K562 (cell line): ENCODE data around the gene ANKRD11. TPM values are rescaled to one million over a fixed set of nuclear protein-coding genes. Genes with fewer than 3 reads are reported as not detected.
A peak's percentile ranks its signal among the peaks of the same experiment; 100 is the strongest.

Experiments used
- CEBPB ChIP-seq: fragments of 450-650 bp; IDR thresholded peaks from 2 replicates; pipeline ENCODE4 v1.6.1; 2016; ENCODE audit warnings: missing genetic modification characterization, missing compliant biosample characterization
- HLTF ChIP-seq: fragments of 450-650 bp; IDR thresholded peaks from 2 replicates; pipeline ENCODE4 v1.6.1; 2016
- MAZ ChIP-seq, 2 experiments: fragments of 450-650 bp in 1 of 2; sonication (generic) in 1 of 2; formaldehyde crosslinking; IDR thresholded peaks in 1 of 2; conservative IDR thresholded peaks in 1 of 2; 2 replicates each; pipeline versions ENCODE4 v1.4.0 to v1.5.0; 2020; ENCODE audit warnings: mild to moderate bottlenecking in 1 of 2, missing genetic modification reagents in 1 of 2
- NFIX ChIP-seq: fragments of 250-450 bp; sonication (Bioruptor Pico); IDR thresholded peaks from 2 replicates; pipeline ENCODE4 v1.4.0; 2020; ENCODE audit warnings: low read depth, mild to moderate bottlenecking, moderate library complexity
- PTTG1 ChIP-seq: fragments of 450-650 bp; IDR thresholded peaks from 2 replicates; pipeline ENCODE4 v1.6.1; 2016; ENCODE audit warnings: low read depth, mild to moderate bottlenecking, missing genetic modification characterization, missing compliant biosample characterization
- SMARCE1 ChIP-seq: fragments of 450-650 bp; IDR thresholded peaks from 2 replicates; pipeline ENCODE4 v1.7.1; 2016; ENCODE audit warnings: mild to moderate bottlenecking
- SRSF9 ChIP-seq: fragments of 200-400 bp; formaldehyde crosslinking; IDR thresholded peaks from 2 replicates; pipeline ENCODE4 v1.6.1; 2017; ENCODE audit warnings: low read depth, low read length, borderline replicate concordance
- ZNF316 ChIP-seq: fragments of 450-650 bp; IDR thresholded peaks from 2 replicates; pipeline ENCODE4 v1.6.1; 2016
- ZNF354B ChIP-seq: fragments of 250-450 bp; sonication (Bioruptor Pico); IDR thresholded peaks from 2 replicates; pipeline ENCODE4 v1.4.0; 2020
- ZNF408 ChIP-seq: fragments of 250-450 bp; sonication (Bioruptor Pico); IDR thresholded peaks from 2 replicates; pipeline ENCODE4 v1.4.0; 2020; ENCODE audit warnings: low read depth, mild to moderate bottlenecking, moderate library complexity
- polyA plus RNA-seq, 8 experiments: library from polyadenylated mRNA; depleted of rRNA in 4 of 8; stranded (reverse) in 5 of 8; unstranded in 3 of 8; fragments of >200 nt; fragmentation: Nextera tagmentation in 2 of 8; fragmentation: Illumina TruSeq in 1 of 8; extraction: Ambion mirVana in 2 of 8; extraction: Trizol in 1 of 8; gene quantifications; 2 replicates each; pipeline versions ENCODE4 v1.2.1 to v1.2.3, GENCODE V29; 2011 to 2014; ENCODE audit warnings: inconsistent platforms in 1 of 8, missing spikeins in 1 of 8
- total RNA-seq, 7 experiments: library from RNA; depleted of rRNA in 6 of 7; stranded (reverse); fragments of >200 nt in 6 of 7; fragmentation: Illumina TruSeq in 2 of 7; extraction: Trizol in 2 of 7; gene quantifications; 2 replicates each; pipeline versions ENCODE4 v1.2.1 to v1.2.3, GENCODE V29; 2011 to 2021; ENCODE audit warnings: low replicate concordance in 1 of 7
- TF ChIP-seq, protein P1 (sequence below): fragments of 250-450 bp; sonication (Bioruptor Pico); IDR thresholded peaks from 2 replicates; pipeline ENCODE4 v1.4.0; 2020
- TF ChIP-seq, protein P2 (sequence below): fragments of 450-650 bp; IDR thresholded peaks from 2 replicates; pipeline ENCODE4 v1.6.1; 2017; ENCODE audit warnings: mild to moderate bottlenecking, moderate library complexity
- TF ChIP-seq, protein P3 (sequence below): fragments of 200-400 bp; formaldehyde crosslinking; IDR thresholded peaks from 2 replicates; pipeline ENCODE4 v1.6.1; 2017; ENCODE audit warnings: mild to moderate bottlenecking, low read depth, low read length, moderate library complexity
- TF ChIP-seq, protein P4 (sequence below), 2 experiments: fragments of 450-650 bp in 1 of 2; sonication (generic) in 1 of 2; formaldehyde crosslinking in 1 of 2; IDR thresholded peaks in 1 of 2; conservative IDR thresholded peaks in 1 of 2; 2 replicates each; pipeline versions ENCODE4 v1.6.1 to v1.8.1; 2016 to 2023; ENCODE audit warnings: mild to moderate bottlenecking in 2 of 2, moderate library complexity in 2 of 2, inconsistent platforms in 1 of 2, missing genetic modification reagents in 1 of 2
- TF ChIP-seq, protein P5 (sequence below): fragments of 250-450 bp; sonication (Bioruptor Pico); IDR thresholded peaks from 2 replicates; pipeline ENCODE4 v1.4.0; 2020; ENCODE audit warnings: mild to moderate bottlenecking, moderate library complexity

The ANKRD11 gene
- total and polyA plus RNA-seq, 9 of the 15 experiments (the other 6 are each of a cell fraction or from before 2014, with no cell fraction given) = 4.7 to 126 (median 31.7) TPM

DNA sequence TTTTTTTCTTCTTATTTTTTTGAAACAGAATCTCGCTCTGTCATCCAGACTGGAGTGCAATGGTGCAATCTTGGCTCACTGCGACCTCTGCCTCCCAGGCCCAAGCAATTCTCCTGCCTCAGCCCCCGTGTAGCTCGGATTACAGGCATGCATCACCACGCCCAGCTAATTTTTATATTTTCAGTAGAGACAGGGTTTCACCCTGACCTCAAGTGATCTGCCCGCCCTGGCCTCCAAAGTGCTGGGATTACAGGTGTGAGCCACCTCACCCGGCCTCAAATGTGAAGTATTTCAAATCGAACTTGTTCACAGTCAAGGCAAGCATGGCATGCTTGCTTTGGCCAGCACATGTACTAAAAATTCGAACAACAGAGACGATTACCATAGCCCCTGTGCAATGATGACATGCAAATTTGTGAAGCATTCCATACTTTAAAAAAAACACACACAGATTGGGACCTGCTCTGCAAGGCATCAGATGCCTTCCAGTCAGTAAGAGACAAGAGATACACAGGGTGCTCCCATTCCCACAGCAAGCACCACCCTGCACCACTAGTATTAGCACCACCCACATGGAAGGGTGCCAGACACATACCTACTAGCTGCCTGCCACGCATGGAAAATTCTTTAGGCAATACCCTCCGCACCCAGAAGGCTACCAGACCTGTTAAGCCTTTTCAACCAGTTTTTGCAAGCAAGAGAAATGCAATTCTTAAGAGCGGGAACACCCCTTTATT lies 47.2 kb downstream of the ANKRD11 start (continued):
- TF ChIP-seq, protein P1, sequence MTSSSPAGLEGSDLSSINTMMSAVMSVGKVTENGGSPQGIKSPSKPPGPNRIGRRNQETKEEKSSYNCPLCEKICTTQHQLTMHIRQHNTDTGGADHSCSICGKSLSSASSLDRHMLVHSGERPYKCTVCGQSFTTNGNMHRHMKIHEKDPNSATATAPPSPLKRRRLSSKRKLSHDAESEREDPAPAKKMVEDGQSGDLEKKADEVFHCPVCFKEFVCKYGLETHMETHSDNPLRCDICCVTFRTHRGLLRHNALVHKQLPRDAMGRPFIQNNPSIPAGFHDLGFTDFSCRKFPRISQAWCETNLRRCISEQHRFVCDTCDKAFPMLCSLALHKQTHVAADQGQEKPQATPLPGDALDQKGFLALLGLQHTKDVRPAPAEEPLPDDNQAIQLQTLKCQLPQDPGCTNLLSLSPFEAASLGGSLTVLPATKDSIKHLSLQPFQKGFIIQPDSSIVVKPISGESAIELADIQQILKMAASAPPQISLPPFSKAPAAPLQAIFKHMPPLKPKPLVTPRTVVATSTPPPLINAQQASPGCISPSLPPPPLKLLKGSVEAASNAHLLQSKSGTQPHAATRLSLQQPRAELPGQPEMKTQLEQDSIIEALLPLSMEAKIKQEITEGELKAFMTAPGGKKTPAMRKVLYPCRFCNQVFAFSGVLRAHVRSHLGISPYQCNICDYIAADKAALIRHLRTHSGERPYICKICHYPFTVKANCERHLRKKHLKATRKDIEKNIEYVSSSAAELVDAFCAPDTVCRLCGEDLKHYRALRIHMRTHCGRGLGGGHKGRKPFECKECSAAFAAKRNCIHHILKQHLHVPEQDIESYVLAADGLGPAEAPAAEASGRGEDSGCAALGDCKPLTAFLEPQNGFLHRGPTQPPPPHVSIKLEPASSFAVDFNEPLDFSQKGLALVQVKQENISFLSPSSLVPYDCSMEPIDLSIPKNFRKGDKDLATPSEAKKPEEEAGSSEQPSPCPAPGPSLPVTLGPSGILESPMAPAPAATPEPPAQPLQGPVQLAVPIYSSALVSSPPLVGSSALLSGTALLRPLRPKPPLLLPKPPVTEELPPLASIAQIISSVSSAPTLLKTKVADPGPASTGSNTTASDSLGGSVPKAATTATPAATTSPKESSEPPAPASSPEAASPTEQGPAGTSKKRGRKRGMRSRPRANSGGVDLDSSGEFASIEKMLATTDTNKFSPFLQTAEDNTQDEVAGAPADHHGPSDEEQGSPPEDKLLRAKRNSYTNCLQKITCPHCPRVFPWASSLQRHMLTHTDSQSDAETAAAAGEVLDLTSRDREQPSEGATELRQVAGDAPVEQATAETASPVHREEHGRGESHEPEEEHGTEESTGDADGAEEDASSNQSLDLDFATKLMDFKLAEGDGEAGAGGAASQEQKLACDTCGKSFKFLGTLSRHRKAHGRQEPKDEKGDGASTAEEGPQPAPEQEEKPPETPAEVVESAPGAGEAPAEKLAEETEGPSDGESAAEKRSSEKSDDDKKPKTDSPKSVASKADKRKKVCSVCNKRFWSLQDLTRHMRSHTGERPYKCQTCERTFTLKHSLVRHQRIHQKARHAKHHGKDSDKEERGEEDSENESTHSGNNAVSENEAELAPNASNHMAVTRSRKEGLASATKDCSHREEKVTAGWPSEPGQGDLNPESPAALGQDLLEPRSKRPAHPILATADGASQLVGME = no peak
- TF ChIP-seq SMARCE1 = 0 out of 2 replicates have a peak, but pooled peaks have one; percentile 17
- no peak for TF ChIP-seq MAZ (CRISPR knock-in tag; conservative IDR thresholded peaks at IDR 0.05 in 1 of 2, IDR thresholded peaks at IDR 0.05 in 1 of 2)
- TF ChIP-seq, protein P2, sequence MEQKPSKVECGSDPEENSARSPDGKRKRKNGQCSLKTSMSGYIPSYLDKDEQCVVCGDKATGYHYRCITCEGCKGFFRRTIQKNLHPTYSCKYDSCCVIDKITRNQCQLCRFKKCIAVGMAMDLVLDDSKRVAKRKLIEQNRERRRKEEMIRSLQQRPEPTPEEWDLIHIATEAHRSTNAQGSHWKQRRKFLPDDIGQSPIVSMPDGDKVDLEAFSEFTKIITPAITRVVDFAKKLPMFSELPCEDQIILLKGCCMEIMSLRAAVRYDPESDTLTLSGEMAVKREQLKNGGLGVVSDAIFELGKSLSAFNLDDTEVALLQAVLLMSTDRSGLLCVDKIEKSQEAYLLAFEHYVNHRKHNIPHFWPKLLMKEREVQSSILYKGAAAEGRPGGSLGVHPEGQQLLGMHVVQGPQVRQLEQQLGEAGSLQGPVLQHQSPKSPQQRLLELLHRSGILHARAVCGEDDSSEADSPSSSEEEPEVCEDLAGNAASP = no peak
- TF ChIP-seq SRSF9 = no peak
- no peak for TF ChIP-seq HLTF
- TF ChIP-seq ZNF354B (CRISPR knock-in tag) = no peak
- TF ChIP-seq PTTG1 (tag) = no peak
- TF ChIP-seq, protein P3, sequence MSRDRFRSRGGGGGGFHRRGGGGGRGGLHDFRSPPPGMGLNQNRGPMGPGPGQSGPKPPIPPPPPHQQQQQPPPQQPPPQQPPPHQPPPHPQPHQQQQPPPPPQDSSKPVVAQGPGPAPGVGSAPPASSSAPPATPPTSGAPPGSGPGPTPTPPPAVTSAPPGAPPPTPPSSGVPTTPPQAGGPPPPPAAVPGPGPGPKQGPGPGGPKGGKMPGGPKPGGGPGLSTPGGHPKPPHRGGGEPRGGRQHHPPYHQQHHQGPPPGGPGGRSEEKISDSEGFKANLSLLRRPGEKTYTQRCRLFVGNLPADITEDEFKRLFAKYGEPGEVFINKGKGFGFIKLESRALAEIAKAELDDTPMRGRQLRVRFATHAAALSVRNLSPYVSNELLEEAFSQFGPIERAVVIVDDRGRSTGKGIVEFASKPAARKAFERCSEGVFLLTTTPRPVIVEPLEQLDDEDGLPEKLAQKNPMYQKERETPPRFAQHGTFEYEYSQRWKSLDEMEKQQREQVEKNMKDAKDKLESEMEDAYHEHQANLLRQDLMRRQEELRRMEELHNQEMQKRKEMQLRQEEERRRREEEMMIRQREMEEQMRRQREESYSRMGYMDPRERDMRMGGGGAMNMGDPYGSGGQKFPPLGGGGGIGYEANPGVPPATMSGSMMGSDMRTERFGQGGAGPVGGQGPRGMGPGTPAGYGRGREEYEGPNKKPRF = no peak
- TF ChIP-seq, protein P4, sequence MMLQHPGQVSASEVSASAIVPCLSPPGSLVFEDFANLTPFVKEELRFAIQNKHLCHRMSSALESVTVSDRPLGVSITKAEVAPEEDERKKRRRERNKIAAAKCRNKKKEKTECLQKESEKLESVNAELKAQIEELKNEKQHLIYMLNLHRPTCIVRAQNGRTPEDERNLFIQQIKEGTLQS (IDR thresholded peaks at IDR 0.05) = 0 out of 2 replicates have a peak, but pooled peaks have one; percentile 12
- TF ChIP-seq, protein P4 (CRISPR knock-in tag; conservative IDR thresholded peaks at IDR 0.05) = no peak
- TF ChIP-seq ZNF316 = 0 out of 2 replicates have a peak, but pooled peaks have one; percentile 20
- peak; percentile 62 for TF ChIP-seq CEBPB (tag)
- no peak for TF ChIP-seq ZNF408
- TF ChIP-seq NFIX (CRISPR knock-in tag) = no peak
- TF ChIP-seq, protein P5, sequence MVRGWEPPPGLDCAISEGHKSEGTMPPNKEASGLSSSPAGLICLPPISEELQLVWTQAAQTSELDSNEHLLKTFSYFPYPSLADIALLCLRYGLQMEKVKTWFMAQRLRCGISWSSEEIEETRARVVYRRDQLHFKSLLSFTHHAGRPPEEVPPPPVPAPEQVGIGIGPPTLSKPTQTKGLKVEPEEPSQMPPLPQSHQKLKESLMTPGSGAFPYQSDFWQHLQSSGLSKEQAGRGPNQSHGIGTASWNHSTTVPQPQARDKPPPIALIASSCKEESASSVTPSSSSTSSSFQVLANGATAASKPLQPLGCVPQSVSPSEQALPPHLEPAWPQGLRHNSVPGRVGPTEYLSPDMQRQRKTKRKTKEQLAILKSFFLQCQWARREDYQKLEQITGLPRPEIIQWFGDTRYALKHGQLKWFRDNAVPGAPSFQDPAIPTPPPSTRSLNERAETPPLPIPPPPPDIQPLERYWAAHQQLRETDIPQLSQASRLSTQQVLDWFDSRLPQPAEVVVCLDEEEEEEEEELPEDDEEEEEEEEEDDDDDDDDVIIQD (CRISPR knock-in tag) = no peak
